ENCODE data around the gene PARPBP.
"Not testable (repeated sequence)": the region's sequence is repeated elsewhere in the genome, so short reads cannot be mapped to it uniquely, and the experiment has no call there.

DNA sequence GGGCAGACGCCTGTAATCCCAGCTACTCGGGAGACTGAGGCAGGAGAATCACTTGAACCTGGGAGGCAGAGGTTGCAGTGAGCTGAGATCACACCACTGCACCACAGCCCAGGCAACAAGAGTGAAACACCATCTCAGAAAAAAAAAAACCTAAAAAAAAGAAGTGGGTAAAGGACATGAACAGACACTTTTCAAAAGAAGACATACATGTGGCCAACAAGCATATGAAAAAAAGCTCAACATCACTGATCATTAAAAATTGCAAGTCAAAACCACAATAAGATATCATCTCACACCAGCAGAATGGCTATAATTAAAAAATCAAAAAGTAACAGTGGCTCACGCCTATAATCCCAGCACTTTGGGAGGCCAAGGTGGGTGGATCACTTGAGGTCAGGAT is 10.7 kb downstream of the PARPBP start:
- TF ChIP-seq, protein P1, sequence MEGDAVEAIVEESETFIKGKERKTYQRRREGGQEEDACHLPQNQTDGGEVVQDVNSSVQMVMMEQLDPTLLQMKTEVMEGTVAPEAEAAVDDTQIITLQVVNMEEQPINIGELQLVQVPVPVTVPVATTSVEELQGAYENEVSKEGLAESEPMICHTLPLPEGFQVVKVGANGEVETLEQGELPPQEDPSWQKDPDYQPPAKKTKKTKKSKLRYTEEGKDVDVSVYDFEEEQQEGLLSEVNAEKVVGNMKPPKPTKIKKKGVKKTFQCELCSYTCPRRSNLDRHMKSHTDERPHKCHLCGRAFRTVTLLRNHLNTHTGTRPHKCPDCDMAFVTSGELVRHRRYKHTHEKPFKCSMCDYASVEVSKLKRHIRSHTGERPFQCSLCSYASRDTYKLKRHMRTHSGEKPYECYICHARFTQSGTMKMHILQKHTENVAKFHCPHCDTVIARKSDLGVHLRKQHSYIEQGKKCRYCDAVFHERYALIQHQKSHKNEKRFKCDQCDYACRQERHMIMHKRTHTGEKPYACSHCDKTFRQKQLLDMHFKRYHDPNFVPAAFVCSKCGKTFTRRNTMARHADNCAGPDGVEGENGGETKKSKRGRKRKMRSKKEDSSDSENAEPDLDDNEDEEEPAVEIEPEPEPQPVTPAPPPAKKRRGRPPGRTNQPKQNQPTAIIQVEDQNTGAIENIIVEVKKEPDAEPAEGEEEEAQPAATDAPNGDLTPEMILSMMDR (IDR thresholded peaks at IDR 0.05; ENCODE audit: poor library complexity), result not testable (repeated sequence)
- not testable (repeated sequence) for TF ChIP-seq EZH2 (IDR thresholded peaks at IDR 0.05; ENCODE audit: borderline replicate concordance)

Measured in hepatocyte (in vitro differentiated cells).